ENCODE data around the gene TOM1L1.

Gene TOM1L1

DNA sequence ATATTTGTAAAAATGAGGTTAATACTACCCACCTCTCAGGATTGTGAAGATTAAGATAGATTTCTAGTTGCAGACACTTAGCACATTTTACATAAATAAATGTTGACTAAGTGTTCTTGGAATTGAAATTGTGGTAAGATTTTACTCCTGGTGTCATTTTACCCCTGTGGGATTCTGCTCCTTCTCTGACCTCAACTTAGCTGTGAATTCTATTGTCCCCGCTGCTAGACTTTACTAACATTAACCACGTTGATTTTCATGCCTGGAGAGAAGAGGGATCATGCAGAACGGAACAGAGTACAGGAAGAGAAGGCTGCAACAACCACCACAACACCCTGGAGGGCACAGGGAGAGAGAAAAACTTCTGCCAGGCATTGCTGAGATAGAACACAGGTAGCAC, 2.1 kb upstream of the TOM1L1 start:
- no peaks in the 10 kb centered on the region for H3K4me1 ChIP-seq (ENCODE audit: low read length)
- H3K9ac ChIP-seq (ENCODE audit: low read length): no peak overlapping the region
- H3K36me3 ChIP-seq (replicated peaks; ENCODE audit: low read depth, low read length): no peaks in the 10 kb centered on the region
- H3K79me2 ChIP-seq (ENCODE audit: low read length): no peaks in the 10 kb centered on the region
- no peak overlapping the region for H2AFZ ChIP-seq (ENCODE audit: low read depth, low read length)
- TF ChIP-seq, protein P1, sequence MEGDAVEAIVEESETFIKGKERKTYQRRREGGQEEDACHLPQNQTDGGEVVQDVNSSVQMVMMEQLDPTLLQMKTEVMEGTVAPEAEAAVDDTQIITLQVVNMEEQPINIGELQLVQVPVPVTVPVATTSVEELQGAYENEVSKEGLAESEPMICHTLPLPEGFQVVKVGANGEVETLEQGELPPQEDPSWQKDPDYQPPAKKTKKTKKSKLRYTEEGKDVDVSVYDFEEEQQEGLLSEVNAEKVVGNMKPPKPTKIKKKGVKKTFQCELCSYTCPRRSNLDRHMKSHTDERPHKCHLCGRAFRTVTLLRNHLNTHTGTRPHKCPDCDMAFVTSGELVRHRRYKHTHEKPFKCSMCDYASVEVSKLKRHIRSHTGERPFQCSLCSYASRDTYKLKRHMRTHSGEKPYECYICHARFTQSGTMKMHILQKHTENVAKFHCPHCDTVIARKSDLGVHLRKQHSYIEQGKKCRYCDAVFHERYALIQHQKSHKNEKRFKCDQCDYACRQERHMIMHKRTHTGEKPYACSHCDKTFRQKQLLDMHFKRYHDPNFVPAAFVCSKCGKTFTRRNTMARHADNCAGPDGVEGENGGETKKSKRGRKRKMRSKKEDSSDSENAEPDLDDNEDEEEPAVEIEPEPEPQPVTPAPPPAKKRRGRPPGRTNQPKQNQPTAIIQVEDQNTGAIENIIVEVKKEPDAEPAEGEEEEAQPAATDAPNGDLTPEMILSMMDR (IDR thresholded peaks at IDR 0.05; ENCODE audit: low read depth, low read length): no peak
- no peak for TF ChIP-seq EZH2phosphoT487 (IDR thresholded peaks at IDR 0.05; ENCODE audit: low read depth)
- no peak overlapping the region for H3K27ac ChIP-seq (ENCODE audit: low read length)
- H3K4me2 ChIP-seq (ENCODE audit: low read length): no peak overlapping the region
- H3K27me3 ChIP-seq (ENCODE audit: low read depth, low read length): no peaks in the 10 kb centered on the region; the same call in 1 of the 2 replicates
- no peaks in the 10 kb centered on the region for H3K9me3 ChIP-seq (ENCODE audit: insufficient read depth, low read length)
- no peaks in the 10 kb centered on the region for H4K20me1 ChIP-seq (ENCODE audit: insufficient read depth, low read length)
- H3K4me3 ChIP-seq (ENCODE audit: low read length): no peak overlapping the region

DNA sequence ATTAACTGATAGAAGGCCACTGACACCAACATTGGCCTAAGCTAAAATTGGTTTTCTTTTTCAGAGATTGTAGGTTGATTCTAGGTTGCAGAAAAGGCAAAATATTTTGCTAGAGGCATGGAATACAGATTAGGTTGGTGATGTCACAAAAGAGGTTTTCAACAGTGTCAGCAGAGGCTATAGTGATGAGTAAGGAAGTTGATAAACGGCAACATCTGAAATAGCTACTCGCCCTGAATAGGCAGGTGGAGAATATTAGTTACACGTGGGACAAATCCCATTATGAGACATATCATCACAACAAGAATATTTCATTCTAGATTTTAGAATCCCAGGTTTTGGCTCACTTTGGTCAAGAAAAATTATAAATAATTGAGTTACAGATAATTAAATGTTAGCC, 1.5 kb upstream of the TOM1L1 start:
- Histone ChIP-seq H3K4me1 (ENCODE audit: low read length) (no peaks in the 10 kb centered on the region), H4K20me1 (ENCODE audit: insufficient read depth, low read length) (no peaks in the 10 kb centered on the region), H3K27ac (ENCODE audit: low read length) (no peak overlapping the region), H2AFZ (ENCODE audit: low read depth, low read length) (no peak overlapping the region), H3K79me2 (ENCODE audit: low read length) (no peaks in the 10 kb centered on the region), H3K9me3 (ENCODE audit: insufficient read depth, low read length) (no peaks in the 10 kb centered on the region), H3K4me2 (ENCODE audit: low read length) (no peak overlapping the region), H3K36me3 (replicated peaks; ENCODE audit: low read depth, low read length) (no peaks in the 10 kb centered on the region), H3K4me3 (ENCODE audit: low read length) (no peak overlapping the region), H3K27me3 (ENCODE audit: low read depth, low read length) (no peaks in the 10 kb centered on the region; the same call in 1 of the 2 replicates), H3K9ac (ENCODE audit: low read length) (no peak overlapping the region)
- TF ChIP-seq, protein P1 (IDR thresholded peaks at IDR 0.05; ENCODE audit: low read depth, low read length): no peak
- TF ChIP-seq EZH2phosphoT487 (IDR thresholded peaks at IDR 0.05; ENCODE audit: low read depth): no peak

DNA sequence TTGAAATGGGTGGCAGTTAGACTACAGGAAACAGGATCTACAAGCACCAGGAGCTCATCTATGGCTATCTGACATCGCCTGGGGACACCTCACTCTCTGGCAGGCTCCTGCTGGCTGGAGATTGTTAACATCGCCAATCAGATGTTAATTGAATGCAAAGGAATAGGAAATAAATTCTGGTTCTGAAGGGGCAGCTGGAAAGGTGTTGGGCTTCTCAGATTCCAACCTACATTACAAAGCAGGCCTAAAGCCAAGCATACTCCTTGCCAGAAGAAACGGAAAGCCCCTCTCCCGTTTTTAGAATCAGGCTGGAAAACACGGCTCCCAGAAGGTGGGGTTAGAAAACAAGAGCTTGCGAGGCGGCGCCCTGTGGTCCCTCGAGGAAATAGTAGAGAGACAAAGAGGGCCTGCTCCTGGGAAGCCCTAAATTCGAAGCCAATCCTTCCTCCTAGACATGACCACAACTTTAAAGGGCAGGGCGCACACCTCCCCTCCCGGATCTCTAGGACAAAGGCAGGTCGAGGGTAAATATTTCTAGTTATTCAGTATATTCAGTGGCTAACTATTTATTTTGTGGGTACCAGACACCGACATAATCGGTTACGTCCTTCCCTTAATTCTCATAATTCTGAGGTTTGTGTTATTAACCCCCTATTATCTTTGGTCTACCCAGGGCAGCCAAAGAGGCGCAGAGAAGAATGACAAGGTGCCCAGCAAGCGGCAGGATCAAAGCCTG, 763 bp upstream of the TOM1L1 start:
- no peaks in the 10 kb centered on the region for H3K36me3 ChIP-seq (replicated peaks; ENCODE audit: low read depth, low read length)
- H3K79me2 ChIP-seq (ENCODE audit: low read length): no peaks in the 10 kb centered on the region
- H4K20me1 ChIP-seq (ENCODE audit: insufficient read depth, low read length): no peaks in the 10 kb centered on the region
- H3K9me3 ChIP-seq (ENCODE audit: insufficient read depth, low read length): no peaks in the 10 kb centered on the region
- no peaks in the 10 kb centered on the region; the same call in 1 of the 2 replicates for H3K27me3 ChIP-seq (ENCODE audit: low read depth, low read length)
- H3K4me2 ChIP-seq (ENCODE audit: low read length): no peak overlapping the region
- H3K4me1 ChIP-seq (ENCODE audit: low read length): no peaks in the 10 kb centered on the region
- H3K27ac ChIP-seq (ENCODE audit: low read length): no peak overlapping the region
- no peak overlapping the region for H2AFZ ChIP-seq (ENCODE audit: low read depth, low read length)
- no peak overlapping the region for H3K4me3 ChIP-seq (ENCODE audit: low read length)
- no peak overlapping the region for H3K9ac ChIP-seq (ENCODE audit: low read length)
- TF ChIP-seq, protein P1 (IDR thresholded peaks at IDR 0.05; ENCODE audit: low read depth, low read length): no peak
- TF ChIP-seq EZH2phosphoT487 (IDR thresholded peaks at IDR 0.05; ENCODE audit: low read depth): no peak

DNA sequence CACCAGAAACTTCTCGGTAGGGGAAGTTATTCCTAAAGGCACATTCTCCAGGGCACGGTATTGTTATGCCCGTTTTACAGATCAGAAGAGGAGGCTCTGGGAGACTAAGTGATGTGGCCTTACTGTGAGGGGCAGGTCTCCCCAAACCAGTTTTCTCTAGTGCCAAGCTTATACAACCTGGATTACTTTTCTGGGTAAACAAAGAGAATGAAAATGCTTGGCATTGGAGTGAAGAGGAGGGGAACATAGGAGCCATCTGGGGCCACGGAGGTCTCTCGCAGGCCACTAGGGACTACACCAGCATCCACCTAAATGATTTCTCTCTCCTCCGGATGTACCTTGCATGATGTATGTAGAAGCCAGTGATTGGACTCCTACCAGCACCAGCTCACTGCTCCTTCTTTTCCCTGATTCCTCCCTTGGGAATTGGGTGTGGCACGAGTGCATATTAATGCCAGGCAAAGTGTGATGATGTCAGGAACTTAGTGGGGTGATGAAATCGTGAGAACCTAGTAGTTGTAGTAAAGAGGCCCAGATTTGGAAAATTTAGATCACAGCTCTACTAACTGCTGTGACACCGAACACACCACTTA, 674 bp downstream of the TOM1L1 start:
- no peaks in the 10 kb centered on the region for H3K9me3 ChIP-seq (ENCODE audit: insufficient read depth, low read length)
- no peaks in the 10 kb centered on the region for H3K79me2 ChIP-seq (ENCODE audit: low read length)
- H3K4me2 ChIP-seq (ENCODE audit: low read length): no peak overlapping the region
- H4K20me1 ChIP-seq (ENCODE audit: insufficient read depth, low read length): no peaks in the 10 kb centered on the region
- no peak overlapping the region for H3K4me3 ChIP-seq (ENCODE audit: low read length)
- TF ChIP-seq EZH2phosphoT487 (IDR thresholded peaks at IDR 0.05; ENCODE audit: low read depth): no peak
- H3K27me3 ChIP-seq (ENCODE audit: low read depth, low read length): no peaks in the 10 kb centered on the region
- no peak overlapping the region for H3K9ac ChIP-seq (ENCODE audit: low read length)
- H3K27ac ChIP-seq (ENCODE audit: low read length): no peak overlapping the region
- no peaks in the 10 kb centered on the region for H3K4me1 ChIP-seq (ENCODE audit: low read length)
- H3K36me3 ChIP-seq (replicated peaks; ENCODE audit: low read depth, low read length): no peaks in the 10 kb centered on the region
- H2AFZ ChIP-seq (ENCODE audit: low read depth, low read length): no peak overlapping the region
